GM19035 (cell line): ENCODE data around the gene EPM2A.
"Not testable (repeated sequence)": the region's sequence is repeated elsewhere in the genome, so short reads cannot be mapped to it uniquely, and the experiment has no call there.

Experiments used
- ATAC-seq: cut with Tn5 transposase; IDR thresholded peaks from one replicate; pipeline ENCODE4 v1.9.1; 2021; ENCODE audit not compliant: unreplicated experiment

EPM2A gene

GRCh38 chr6:145735356-145736165 is at the start of gene EPM2A:
TSS of gene EPM2A (minus strand) at chr6:145735520. CDS start at chr6:145735498, 22 bp downstream.
- ATAC-seq = peak; percentile 70

GRCh38 chr6:145784683-145785082 is 49.4 kb upstream of the EPM2A start:
- peak; percentile 86 for ATAC-seq

DNA sequence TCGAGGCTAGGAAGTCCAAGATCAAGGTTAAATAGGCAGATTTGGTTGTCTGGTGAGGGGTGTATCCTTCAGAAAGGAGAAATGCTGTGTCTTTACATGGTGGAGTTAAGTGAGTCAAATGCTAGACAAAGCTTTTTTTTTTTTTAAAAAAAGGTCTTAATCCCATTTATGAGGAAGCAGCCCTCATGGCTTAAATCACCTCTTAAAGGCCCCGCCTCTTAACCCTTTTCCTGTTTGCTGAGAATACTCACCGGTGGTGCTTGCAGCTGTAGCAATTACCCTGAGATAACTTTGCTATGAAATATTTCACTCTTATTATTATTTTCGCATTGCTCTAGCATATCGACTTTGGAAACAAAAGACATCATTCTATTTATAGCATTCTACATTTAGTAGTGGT is 48.5 kb upstream of the EPM2A start:
- no peak for ATAC-seq

- no peak for ATAC-seq
Observed at GRCh38 chr6:145772846-145773245, 37.5 kb upstream of the EPM2A start.

DNA sequence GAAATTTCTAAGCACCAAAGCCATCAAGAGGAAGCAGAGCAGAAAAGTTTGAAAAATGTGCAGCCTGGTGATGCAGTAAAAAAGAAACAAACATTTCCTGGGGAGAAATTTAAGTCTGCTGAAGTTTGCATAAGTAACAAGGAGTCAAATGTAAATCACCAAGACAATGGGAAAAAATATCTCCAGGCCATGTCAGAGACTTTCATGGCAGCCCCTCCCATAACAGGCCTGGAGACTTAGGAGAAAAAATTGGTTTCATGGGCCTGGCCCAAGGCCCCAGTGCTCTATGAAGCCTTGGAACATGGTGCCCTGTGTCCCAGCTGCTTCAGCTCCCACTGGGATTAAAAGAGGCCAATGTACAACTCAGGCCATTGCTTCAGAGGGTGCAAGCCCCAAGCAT is 30.1 kb upstream of the EPM2A start:
- ATAC-seq = no peak

GRCh38 chr6:145763742-145764141 is 28.4 kb upstream of the EPM2A start:
- no peak for ATAC-seq

DNA sequence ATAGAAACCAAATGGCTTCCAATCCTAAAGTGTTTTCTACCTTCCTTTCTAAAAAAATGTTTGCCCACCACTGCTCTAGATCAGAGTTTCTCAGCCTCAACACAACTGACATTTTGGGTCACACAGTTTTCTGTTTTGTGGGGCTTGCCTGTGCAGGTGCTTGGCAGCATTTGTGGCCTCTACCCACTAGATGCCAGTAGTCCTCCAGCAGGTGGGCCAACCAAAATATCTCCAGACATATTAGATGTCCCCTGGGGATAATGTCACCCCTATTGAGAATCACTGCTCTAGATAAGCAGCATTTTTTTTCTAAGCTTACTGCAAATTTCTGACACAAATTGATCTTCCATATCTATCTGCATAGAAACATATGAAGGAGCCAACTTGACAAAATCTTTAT is 26.3 kb upstream of the EPM2A start:
- peak; percentile 55 for ATAC-seq

- no peak for ATAC-seq
Observed at GRCh38 chr6:145758113-145758512, 22.8 kb upstream of the EPM2A start.

GRCh38 chr6:145756170-145756662 is 20.9 kb upstream of the EPM2A start:
- no peak for ATAC-seq

- no peak for ATAC-seq
Observed at GRCh38 chr6:145755682-145756081, 20.4 kb upstream of the EPM2A start.

- no peak for ATAC-seq
Observed at GRCh38 chr6:145752638-145753037, 17.3 kb upstream of the EPM2A start.

GRCh38 chr6:145749632-145750031 is 14.3 kb upstream of the EPM2A start:
- ATAC-seq = peak; percentile 73

DNA sequence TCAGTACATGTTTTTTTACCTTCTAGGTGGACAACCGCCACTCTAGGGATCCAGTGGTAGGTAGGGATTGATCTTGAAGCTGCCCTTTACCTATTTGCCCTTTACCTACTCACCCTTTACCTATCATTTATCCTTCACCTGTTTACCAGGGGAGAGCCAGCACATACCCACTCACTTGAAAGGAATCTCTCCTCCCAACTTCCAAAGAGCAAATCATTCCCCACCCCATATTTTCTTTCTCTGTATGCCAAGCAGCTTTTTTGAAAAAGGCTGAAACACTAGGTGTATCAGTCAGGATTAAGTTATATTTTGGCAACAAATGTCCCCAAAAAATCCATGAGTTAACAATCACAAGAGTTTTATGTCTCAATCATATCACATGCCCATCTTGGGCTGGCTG is 10.5 kb upstream of the EPM2A start:
- no peak for ATAC-seq

- no peak for ATAC-seq
Observed at GRCh38 chr6:145744619-145745018, 9.3 kb upstream of the EPM2A start.

GRCh38 chr6:145743332-145743731 is 8.0 kb upstream of the EPM2A start:
- ATAC-seq = no peak

DNA sequence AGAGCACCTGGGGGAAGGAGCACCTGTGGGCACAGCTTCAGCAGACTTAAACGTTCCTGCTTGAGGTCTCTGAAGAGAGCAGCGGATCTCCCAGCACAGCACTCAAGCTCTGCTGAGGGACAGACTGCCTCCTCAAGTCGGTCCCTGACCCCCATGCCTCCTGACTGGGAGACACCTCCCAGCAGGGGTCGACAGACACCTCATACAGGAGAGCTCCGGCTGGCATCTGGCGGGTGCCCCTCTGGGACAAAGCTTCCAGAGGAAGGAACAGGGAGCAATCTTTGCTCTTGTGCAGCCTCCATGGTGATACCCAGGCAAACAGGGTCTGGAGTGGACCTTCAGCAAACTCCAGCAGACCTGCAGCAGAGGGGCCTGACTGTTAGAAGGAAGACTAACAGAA is 7.2 kb upstream of the EPM2A start:
- ATAC-seq = not testable (repeated sequence)

GRCh38 chr6:145739685-145740084 is 4.4 kb upstream of the EPM2A start:
- ATAC-seq = not testable (repeated sequence)

GRCh38 chr6:145738265-145738664 is 2.9 kb upstream of the EPM2A start:
- no peak for ATAC-seq

DNA sequence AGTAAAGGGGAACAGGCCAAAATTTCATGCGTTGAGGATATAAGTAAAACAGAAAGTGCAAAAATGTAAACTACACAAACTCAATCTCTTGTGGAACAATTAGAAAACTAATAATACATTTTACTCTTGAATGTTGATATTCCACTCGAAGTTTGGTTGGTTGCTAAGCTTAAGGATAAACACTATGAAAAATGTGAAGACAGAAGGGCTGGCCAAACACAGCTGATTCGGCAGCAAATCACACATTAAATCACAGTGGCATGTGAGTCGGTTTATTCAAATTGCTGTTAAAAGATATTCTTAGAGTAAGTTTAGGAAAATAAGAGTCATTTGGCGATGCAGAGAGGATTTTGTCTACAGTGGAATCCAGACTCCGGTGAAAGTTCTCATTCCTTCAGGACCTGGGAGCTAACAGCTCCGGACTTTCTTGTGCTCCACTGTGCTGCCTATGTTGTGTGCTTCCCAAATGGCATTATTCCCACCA is 1.4 kb upstream of the EPM2A start:
- ATAC-seq = no peak

- ATAC-seq = peak; percentile 78
Observed at GRCh38 chr6:145734486-145735355, 599 bp downstream of the EPM2A start.

GRCh38 chr6:145733810-145734209 is 1.5 kb downstream of the EPM2A start:
- ATAC-seq = no peak

GRCh38 chr6:145733207-145733606 is 2.1 kb downstream of the EPM2A start:
- no peak for ATAC-seq
